GM12878 (cell line): Measurements from ENCODE around the gene SRF. TPM values are rescaled to one million over a fixed set of nuclear protein-coding genes. Genes with fewer than 3 reads are reported as not detected.

Experiments used
- ATAC-seq: fragments of 200-7000 bp; cut with Tn5 transposase; 3 replicates; pipeline ENCODE4 v1.9.1; 2020; ENCODE audit warnings: mild to moderate bottlenecking, moderate library complexity
- BruUV-seq: library from RNA; stranded (reverse); fragments of 400-500 nt; replicated peaks from 2 replicates; lab custom pipeline; 2021; lab: Mats Ljungman, UMichigan
- CTCF ChIA-PET: fragments of 300-600 bp; sonication (Branson Sonifier 250); formaldehyde crosslinking; extraction: SDS; loops from one replicate; lab custom pipeline; 2021; ENCODE audit warnings: inconsistent platforms; lab: Yijun Ruan, JAX
- POLR2A ChIA-PET: fragments of 350-600 bp; formaldehyde crosslinking; extraction: SDS; loops from one replicate; lab custom pipeline; 2021; ENCODE audit warnings: inconsistent platforms; lab: Charles Lee
- RAD21 ChIA-PET: fragments of 300-600 bp; sonication (Branson Sonifier 250); formaldehyde crosslinking; loops from one replicate; lab custom pipeline; 2023; ENCODE audit warnings: antibody characterized with exemption; ENCODE audit not compliant: unreplicated experiment; lab: Charles Lee
- SMC1A ChIA-PET: fragments of 300-600 bp; sonication (Branson Sonifier 250); formaldehyde crosslinking; loops from one replicate; lab custom pipeline; 2023; ENCODE audit not compliant: unreplicated experiment, uncharacterized antibody; lab: Charles Lee
- DNase-seq: peaks from one replicate; pipeline ENCODE4 v3.0.0-alpha.2; 2011; ENCODE audit warnings: low read depth, low spot score
- FAIRE-seq: peaks from 3 replicates; lab custom pipeline; 2011; peaks lifted over from hg19 to GRCh38; lab: Jason Lieb, UNC
- H2AFZ ChIP-seq: 2 replicates; pipeline ENCODE4 v1.6.0; 2011; ENCODE audit warnings: low read depth, low read length, control low read depth; ENCODE audit not compliant: control insufficient read depth
- H3K27ac ChIP-seq: 2 replicates; pipeline ENCODE4 v1.5.1; 2011; ENCODE audit warnings: control low read depth; ENCODE audit not compliant: control insufficient read depth, insufficient read depth
- H3K27me3 ChIP-seq, 2 experiments: replicated peaks in 1 of 2; 2 replicates each; pipeline versions ENCODE4 v1.6.0 to v1.6.1; 2011; ENCODE audit warnings: low read length in 1 of 2; ENCODE audit not compliant: control insufficient read depth in 2 of 2, insufficient read depth in 2 of 2
- H3K36me3 ChIP-seq, 2 experiments: 2 replicates each; pipeline ENCODE4 v1.5.1; 2011; ENCODE audit warnings: low read length in 1 of 2; ENCODE audit not compliant: control insufficient read depth in 2 of 2, insufficient read depth in 2 of 2
- H3K4me1 ChIP-seq: 2 replicates; pipeline ENCODE4 v1.6.1; 2011; ENCODE audit warnings: mild to moderate bottlenecking, low read length, moderate library complexity, mixed read lengths; ENCODE audit not compliant: control insufficient read depth, insufficient read depth
- H3K4me2 ChIP-seq: 2 replicates; pipeline ENCODE4 v1.6.0; 2011; ENCODE audit warnings: control low read depth; ENCODE audit not compliant: control insufficient read depth, insufficient read depth
- H3K4me3 ChIP-seq: fragments of 200-600 bp; sonication (generic); 2 replicates; pipeline ENCODE4 v1.5.1; 2016
- H3K79me2 ChIP-seq: 2 replicates; pipeline ENCODE4 v1.6.0; 2011; ENCODE audit warnings: low read length; ENCODE audit not compliant: control insufficient read depth, insufficient read depth
- H3K9ac ChIP-seq: 2 replicates; pipeline ENCODE4 v1.8.0; 2011; ENCODE audit warnings: low read length, control low read depth, mixed read lengths; ENCODE audit not compliant: control insufficient read depth, insufficient read depth
- H3K9me3 ChIP-seq: replicated peaks from 3 replicates; pipeline ENCODE4 v1.5.1; 2011; ENCODE audit warnings: mild to moderate bottlenecking, low read length; ENCODE audit not compliant: control insufficient read depth, insufficient read depth
- H4K20me1 ChIP-seq: 2 replicates; pipeline ENCODE4 v1.6.0; 2011; ENCODE audit not compliant: control insufficient read depth, insufficient read depth
- KAT2A ChIP-seq: conservative IDR thresholded peaks from 2 replicates; pipeline ENCODE4 v1.6.1; 2011; ENCODE audit warnings: low read depth, low read length; ENCODE audit not compliant: control insufficient read depth
- RAD51 ChIP-seq: fragments of 450-650 bp; IDR thresholded peaks from 2 replicates; pipeline ENCODE4 v1.6.1; 2016; ENCODE audit warnings: moderate library complexity, mild to moderate bottlenecking, inconsistent platforms
- RBBP5 ChIP-seq: fragments of 200-600 bp; sonication (generic); conservative IDR thresholded peaks from 2 replicates; pipeline ENCODE4 v1.6.1; 2016
- SMARCA5 ChIP-seq: fragments of 450-650 bp; IDR thresholded peaks from 2 replicates; pipeline ENCODE4 v1.6.1; 2017; ENCODE audit warnings: mild to moderate bottlenecking
- SMC3 ChIP-seq: IDR thresholded peaks from 2 replicates; pipeline ENCODE4 v1.6.1; 2011; ENCODE audit warnings: low read length, improper control_type of control experiment, borderline replicate concordance
- WGBS: methylation state at CpG from one replicate; pipeline ENCODE4 v1.1.6; 2016; ENCODE audit warnings: low lambda C conversion rate; ENCODE audit not compliant: insufficient replicate concordance, insufficient coverage; ENCODE audit errors: missing lambda C conversion rate; 5-methylcytosine and 5-hydroxymethylcytosine counted together
- in situ Hi-C: fragments of 300-500 bp; cut with MboI; formaldehyde crosslinking; loops from 9 replicates; pipeline ENCODE4 v1.14.3; 2018; ENCODE audit warnings: mixed read lengths
- intact Hi-C: fragments of 100-400 bp; cut with micrococcal nuclease; formaldehyde crosslinking; loops from one replicate; pipeline ENCODE4 v1.14.2; 2022; ENCODE audit not compliant: unreplicated experiment
- polyA plus RNA-seq, 11 experiments: library from polyadenylated mRNA; depleted of rRNA in 4 of 11; unstranded in 6 of 11; stranded (reverse) in 5 of 11; fragments of >200 nt; fragmentation: Nextera tagmentation in 4 of 11; fragmentation: Illumina TruSeq in 1 of 11; extraction: Ambion mirVana in 4 of 11; extraction: Trizol in 1 of 11; gene quantifications; 1 replicate in 1 of 11; 2 replicates in 10 of 11; pipeline versions ENCODE4 v1.2.1 to v1.2.3, GENCODE V29; 2011 to 2016; ENCODE audit warnings: inconsistent platforms in 2 of 11, missing spikeins in 2 of 11, low read depth in 1 of 11
- total RNA-seq, 4 experiments: library from RNA; depleted of rRNA in 3 of 4; stranded (reverse); fragments of >200 nt in 3 of 4; fragmentation: Illumina TruSeq in 1 of 4; extraction: Trizol in 1 of 4; gene quantifications; 2 replicates each; pipeline versions ENCODE4 v1.2.1 to v1.2.3, GENCODE V29; 2013 to 2021
- TF ChIP-seq, protein P1 (sequence below): fragments of 450-650 bp; IDR thresholded peaks from 2 replicates; pipeline ENCODE4 v1.6.1; 2016; ENCODE audit warnings: mild to moderate bottlenecking
- TF ChIP-seq, protein P2 (sequence below): IDR thresholded peaks from 2 replicates; pipeline ENCODE4 v1.6.1; 2012; ENCODE audit warnings: improper control_type of control experiment, low read depth, low read length; ENCODE audit not compliant: insufficient replicate concordance

Gene SRF
- total and polyA plus RNA-seq, 10 of the 15 experiments (the other 5 are each of a cell fraction or from before 2014, with no cell fraction given) = 2.3 to 56.3 (median 28.2) TPM

DNA sequence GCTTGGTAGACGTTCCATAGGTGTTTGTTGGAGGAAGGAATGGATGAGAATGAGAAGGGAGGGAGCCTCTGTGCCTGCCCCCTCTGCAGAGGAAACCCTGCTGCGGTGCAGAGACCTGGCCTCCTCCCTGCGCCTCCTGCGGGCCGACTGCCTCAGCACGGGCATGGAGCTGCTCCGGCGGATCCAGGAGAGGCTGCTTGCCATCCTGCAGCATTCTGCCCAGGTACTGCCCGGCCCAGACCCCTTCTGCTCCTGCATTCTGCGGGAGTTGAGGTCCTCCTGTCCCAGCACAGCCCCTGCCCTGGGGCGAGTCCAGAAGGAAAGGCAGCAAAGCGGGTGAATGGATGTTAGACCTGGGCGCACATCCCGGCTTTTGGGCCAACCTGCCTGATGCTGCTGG lies 52.1 kb downstream of the SRF start:
- DNase-seq = no peak
- ChIA-PET SMC1A (interaction anchor here (1.3 to 2.1 kb wide), 4 partner anchors 8 to 50 kb away, joined by 3 to 10 read pairs (median 4); no protein-coding TSS in a partner anchor), RAD21 (interaction anchor here (1.8 kb wide), 1 partner anchor 50 kb away, joined by 18 read pairs; no protein-coding TSS in a partner anchor), POLR2A (interaction anchor here (1.3 to 3.4 kb wide), 3 partner anchors 10 to 49 kb away, joined by 4 to 26 read pairs (median 4); no protein-coding TSS in a partner anchor), CTCF (interaction anchor here (0.7 to 2.0 kb wide), 6 partner anchors 10 to 283 kb away, joined by 3 to 9 read pairs (median 4); no protein-coding TSS in a partner anchor)
- Histone ChIP-seq H3K4me1 (peaks cover 20% of the 10 kb centered on the region), H3K9ac (peak overlapping the region; percentile 77; the same call in 1 of the 2 replicates), H2AFZ (no peak overlapping the region), H4K20me1 (no peaks in the 10 kb centered on the region), H3K4me2 (peak overlapping the region; percentile 22; the same call in 1 of the 2 replicates), H3K27me3 (no peaks in the 10 kb centered on the region), H3K36me3 (no peaks in the 10 kb centered on the region; a peak in 1 of 4 replicates), H3K4me3 (no peak overlapping the region; the same call in 1 of the 2 replicates), H3K79me2 (peaks cover 14% of the 10 kb centered on the region), H3K9me3 (no peaks in the 10 kb centered on the region), H3K27ac (no peak overlapping the region)
- in situ Hi-C loops (no loop called here), intact Hi-C loops (no loop called here)
- ATAC-seq = no peak
- WGBS = 90% methylated on average over 14 of the region's 14 CpGs
- no TSS peak for BruUV-seq
- FAIRE-seq = no peak
- no peak for TF ChIP-seq SMARCA5
- no peak for TF ChIP-seq KAT2A
- TF ChIP-seq, protein P1, sequence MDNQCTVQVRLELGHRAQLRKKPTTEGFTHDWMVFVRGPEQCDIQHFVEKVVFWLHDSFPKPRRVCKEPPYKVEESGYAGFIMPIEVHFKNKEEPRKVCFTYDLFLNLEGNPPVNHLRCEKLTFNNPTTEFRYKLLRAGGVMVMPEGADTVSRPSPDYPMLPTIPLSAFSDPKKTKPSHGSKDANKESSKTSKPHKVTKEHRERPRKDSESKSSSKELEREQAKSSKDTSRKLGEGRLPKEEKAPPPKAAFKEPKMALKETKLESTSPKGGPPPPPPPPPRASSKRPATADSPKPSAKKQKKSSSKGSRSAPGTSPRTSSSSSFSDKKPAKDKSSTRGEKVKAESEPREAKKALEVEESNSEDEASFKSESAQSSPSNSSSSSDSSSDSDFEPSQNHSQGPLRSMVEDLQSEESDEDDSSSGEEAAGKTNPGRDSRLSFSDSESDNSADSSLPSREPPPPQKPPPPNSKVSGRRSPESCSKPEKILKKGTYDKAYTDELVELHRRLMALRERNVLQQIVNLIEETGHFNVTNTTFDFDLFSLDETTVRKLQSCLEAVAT = no peak
- TF ChIP-seq, protein P2, sequence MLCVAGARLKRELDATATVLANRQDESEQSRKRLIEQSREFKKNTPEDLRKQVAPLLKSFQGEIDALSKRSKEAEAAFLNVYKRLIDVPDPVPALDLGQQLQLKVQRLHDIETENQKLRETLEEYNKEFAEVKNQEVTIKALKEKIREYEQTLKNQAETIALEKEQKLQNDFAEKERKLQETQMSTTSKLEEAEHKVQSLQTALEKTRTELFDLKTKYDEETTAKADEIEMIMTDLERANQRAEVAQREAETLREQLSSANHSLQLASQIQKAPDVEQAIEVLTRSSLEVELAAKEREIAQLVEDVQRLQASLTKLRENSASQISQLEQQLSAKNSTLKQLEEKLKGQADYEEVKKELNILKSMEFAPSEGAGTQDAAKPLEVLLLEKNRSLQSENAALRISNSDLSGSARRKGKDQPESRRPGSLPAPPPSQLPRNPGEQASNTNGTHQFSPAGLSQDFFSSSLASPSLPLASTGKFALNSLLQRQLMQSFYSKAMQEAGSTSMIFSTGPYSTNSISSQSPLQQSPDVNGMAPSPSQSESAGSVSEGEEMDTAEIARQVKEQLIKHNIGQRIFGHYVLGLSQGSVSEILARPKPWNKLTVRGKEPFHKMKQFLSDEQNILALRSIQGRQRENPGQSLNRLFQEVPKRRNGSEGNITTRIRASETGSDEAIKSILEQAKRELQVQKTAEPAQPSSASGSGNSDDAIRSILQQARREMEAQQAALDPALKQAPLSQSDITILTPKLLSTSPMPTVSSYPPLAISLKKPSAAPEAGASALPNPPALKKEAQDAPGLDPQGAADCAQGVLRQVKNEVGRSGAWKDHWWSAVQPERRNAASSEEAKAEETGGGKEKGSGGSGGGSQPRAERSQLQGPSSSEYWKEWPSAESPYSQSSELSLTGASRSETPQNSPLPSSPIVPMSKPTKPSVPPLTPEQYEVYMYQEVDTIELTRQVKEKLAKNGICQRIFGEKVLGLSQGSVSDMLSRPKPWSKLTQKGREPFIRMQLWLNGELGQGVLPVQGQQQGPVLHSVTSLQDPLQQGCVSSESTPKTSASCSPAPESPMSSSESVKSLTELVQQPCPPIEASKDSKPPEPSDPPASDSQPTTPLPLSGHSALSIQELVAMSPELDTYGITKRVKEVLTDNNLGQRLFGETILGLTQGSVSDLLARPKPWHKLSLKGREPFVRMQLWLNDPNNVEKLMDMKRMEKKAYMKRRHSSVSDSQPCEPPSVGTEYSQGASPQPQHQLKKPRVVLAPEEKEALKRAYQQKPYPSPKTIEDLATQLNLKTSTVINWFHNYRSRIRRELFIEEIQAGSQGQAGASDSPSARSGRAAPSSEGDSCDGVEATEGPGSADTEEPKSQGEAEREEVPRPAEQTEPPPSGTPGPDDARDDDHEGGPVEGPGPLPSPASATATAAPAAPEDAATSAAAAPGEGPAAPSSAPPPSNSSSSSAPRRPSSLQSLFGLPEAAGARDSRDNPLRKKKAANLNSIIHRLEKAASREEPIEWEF = no peak
- TF ChIP-seq RBBP5 = no peak
- no peak for TF ChIP-seq SMC3
- TF ChIP-seq RAD51 = no peak
